Spinal cord (tissue), 10 donors: ENCODE data around the gene ZBP1. TPM values are rescaled to one million over a fixed set of nuclear protein-coding genes. Genes with fewer than 3 reads are reported as not detected.

Experiments used
- DNase-seq, 6 donors: peaks; one replicate each; pipeline versions ENCODE4 v3.0.0 to v3.0.0-alpha.2; 2013 to 2015; ENCODE audit warnings: low spot score in 6 of 6, low read depth in 4 of 6
- H3K27ac ChIP-seq: one replicate; pipeline ENCODE4 v1.5.1; 2013; ENCODE audit warnings: low read depth, low read length, control low read depth
- H3K27me3 ChIP-seq: one replicate; pipeline ENCODE4 v1.6.1; 2013; ENCODE audit warnings: low read length; ENCODE audit not compliant: control insufficient read depth, insufficient read depth
- H3K36me3 ChIP-seq: one replicate; pipeline ENCODE4 v1.6.1; 2013; ENCODE audit warnings: low read length; ENCODE audit not compliant: control insufficient read depth, insufficient read depth
- H3K4me1 ChIP-seq: one replicate; pipeline ENCODE4 v1.6.1; 2013; ENCODE audit warnings: low read length; ENCODE audit not compliant: control insufficient read depth, insufficient read depth
- H3K4me3 ChIP-seq: one replicate; pipeline ENCODE4 v1.5.1; 2013; ENCODE audit warnings: low read depth, low read length, control low read depth
- H3K9me3 ChIP-seq: one replicate; pipeline ENCODE4 v1.6.1; 2013; ENCODE audit warnings: low read length; ENCODE audit not compliant: control insufficient read depth, insufficient read depth
- whole genome bisulfite sequencing: methylation state at CpG from one replicate; pipeline ENCODE4 v1.1.5; 2013; ENCODE audit warnings: missing lambda C conversion rate; ENCODE audit not compliant: insufficient coverage; 5-methylcytosine and 5-hydroxymethylcytosine counted together
- polyA plus RNA-seq, 2 donors: library from polyadenylated mRNA; unstranded; fragments of 120-200 nt; gene quantifications; one replicate each; pipeline ENCODE4 v1.2.1, GENCODE V29; 2013; ENCODE audit not compliant: insufficient read length in 2 of 2
- total RNA-seq, 2 donors: library from RNA; depleted of rRNA in 1 of 2; stranded (reverse); fragments of 120-200 nt in 1 of 2; fragments of >200 nt in 1 of 2; gene quantifications; one replicate each; pipeline versions ENCODE4 v1.2.3 to v1.2.4, GENCODE V29; 2013 to 2014
- donor health status: healthy.

The ZBP1 gene
- total and polyA plus RNA-seq, 4 donors = 0.06 to 0.20 (median 0.14) TPM; not detected in 1

DNA sequence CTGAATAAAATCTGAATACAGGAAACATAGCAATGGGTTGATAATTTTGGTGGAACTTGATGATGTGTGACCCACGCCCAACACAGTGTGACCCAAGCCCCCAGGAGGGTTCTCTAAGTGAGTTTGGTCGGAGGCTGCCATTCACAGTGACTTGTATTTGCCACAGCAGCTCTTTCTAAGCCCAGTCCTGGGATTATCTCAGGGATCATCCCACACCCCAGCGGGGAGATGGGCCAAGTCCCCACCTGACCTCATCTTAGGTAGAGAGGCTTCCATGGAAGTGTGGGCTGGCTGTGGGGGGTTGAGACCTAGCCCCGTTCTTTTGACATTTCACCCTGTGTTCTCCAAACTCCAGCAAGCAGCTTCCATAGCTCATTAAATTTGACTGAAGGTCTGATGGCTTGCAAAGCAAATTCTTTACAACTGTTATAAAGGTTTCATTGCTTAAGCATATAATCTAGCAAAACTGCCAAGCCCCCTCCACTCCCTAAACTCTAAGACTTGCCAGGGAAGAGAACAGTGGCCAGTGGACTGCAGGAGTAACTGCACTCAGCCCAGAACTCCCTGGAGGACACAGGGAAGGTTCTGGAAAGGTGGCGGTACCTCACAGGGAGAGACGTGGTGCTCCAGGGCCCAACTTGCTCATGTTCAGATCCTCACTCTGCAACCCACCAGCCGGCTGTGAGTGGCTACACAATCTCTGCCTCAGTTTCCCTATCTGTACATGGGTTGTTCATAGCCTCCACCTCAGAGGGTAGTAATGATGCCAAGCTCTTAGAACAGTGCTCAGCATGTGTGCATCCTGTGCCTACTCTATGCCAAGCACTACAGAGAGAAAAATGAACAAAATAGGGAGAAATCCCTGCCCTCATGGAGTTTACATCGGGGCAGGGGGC lies 60.3 kb downstream of the ZBP1 start:
- Histone ChIP-seq H3K27ac (no peak overlapping the region), H3K9me3 (no peaks in the 10 kb centered on the region), H3K36me3 (no peaks in the 10 kb centered on the region), H3K4me1 (no peaks in the 10 kb centered on the region), H3K27me3 (no peaks in the 10 kb centered on the region), H3K4me3 (no peak overlapping the region)
- DNase-seq = no peak
- WGBS = 86% methylated on average over 6 of the region's 8 CpGs

DNA sequence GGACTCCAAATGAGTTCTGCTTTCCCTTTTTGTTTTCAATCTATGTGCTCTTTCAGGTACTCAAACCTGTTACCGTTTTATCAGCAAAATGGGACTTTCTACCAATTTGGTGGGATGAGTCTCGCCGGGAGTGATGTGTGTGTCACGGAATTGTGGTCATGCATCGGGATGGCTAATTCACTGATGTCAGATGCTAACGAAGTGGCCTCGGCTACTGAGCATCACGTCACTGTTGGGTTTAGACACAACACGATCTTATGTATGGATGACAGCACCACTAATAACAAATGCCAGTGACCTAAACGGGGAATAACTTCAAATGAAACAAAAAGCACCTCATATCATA lies 61.0 kb downstream of the ZBP1 start:
- no peaks in the 10 kb centered on the region for H3K9me3 ChIP-seq
- H3K4me1 ChIP-seq = no peaks in the 10 kb centered on the region
- 91% methylated on average over 9 of the region's 10 CpGs for WGBS

DNA sequence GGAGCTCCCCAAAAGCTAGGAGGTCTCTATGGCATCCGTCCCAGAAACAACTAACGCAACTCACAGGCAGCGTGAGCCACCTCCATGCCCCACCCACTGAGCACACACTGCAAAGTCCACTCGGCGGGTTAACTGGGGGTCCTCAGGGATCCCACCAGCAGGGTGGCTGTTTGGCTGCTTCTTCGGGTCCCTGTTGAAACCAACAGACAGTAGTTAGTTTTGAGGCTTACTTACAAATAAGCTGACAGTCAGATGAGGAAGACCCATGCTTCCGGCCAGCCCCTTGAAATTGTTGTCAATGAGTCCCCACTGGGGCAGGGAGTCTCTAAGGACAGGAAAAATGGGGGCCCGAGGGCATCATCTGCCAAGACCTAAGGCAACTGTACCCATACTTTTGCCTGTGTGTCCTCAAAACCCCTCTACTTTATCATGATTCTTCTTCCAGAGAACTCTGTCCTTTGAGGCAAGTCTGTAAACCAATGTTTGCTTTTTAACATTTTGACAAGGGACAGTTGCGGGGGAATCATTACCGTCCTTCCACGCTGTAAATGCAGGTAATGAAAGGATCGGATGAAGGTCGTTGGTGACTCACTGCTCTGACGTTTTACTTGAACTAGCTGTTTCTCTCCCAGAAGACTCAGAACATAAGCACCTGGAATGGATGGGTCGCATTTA lies 61.5 kb downstream of the ZBP1 start:
- H3K27ac ChIP-seq = no peak overlapping the region
- H3K4me3 ChIP-seq = no peak overlapping the region
- no peak for DNase-seq
- no peaks in the 10 kb centered on the region for H3K27me3 ChIP-seq
- WGBS = 75% methylated on average over 15 of the region's 15 CpGs
- H3K9me3 ChIP-seq = no peaks in the 10 kb centered on the region
- no peaks in the 10 kb centered on the region for H3K36me3 ChIP-seq
- H3K4me1 ChIP-seq = no peaks in the 10 kb centered on the region

More for the DNA sequence above, 61.0 kb downstream of the ZBP1 start:
- DNase-seq = no peak
- Histone ChIP-seq H3K4me3 (no peak overlapping the region), H3K27me3 (no peaks in the 10 kb centered on the region), H3K36me3 (no peaks in the 10 kb centered on the region), H3K27ac (no peak overlapping the region)

DNA sequence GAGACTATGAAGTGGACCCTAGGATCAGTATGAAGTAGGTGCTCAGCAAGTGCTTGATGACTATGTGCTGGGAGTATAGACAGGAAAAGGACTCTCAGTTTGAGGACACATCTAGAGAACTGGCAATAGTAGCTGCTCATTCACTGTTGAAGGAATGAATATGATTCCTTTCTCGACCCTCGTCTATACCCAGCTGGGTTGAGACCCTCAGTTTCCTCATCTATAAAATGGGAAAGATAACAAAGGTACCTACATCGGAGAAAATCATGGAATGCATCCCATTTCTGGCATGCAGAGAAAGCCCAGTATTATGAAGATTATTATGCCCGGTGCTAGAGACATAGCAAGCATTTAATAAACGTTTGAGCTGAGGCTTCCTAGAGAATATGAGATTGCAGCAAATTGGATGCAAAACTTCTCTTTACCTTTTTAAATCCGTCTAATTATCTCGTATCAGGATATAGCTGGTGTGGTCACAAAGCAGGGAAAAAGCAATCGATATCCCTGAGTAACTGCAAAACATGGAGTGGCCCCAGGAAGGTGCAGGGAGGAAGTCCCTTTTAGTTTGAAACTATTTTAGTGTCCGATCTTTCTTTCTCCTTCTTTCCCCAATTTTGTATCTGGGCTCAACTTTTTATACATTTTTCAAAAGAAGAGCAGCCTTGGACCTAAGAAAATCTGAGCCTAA lies 62.2 kb downstream of the ZBP1 start:
- Histone ChIP-seq H3K27me3 (no peaks in the 10 kb centered on the region), H3K4me3 (no peak overlapping the region), H3K27ac (no peak overlapping the region), H3K4me1 (peaks cover 7% of the 10 kb centered on the region), H3K9me3 (no peaks in the 10 kb centered on the region), H3K36me3 (no peaks in the 10 kb centered on the region)
- 100% methylated on average over 1 of the region's 9 CpGs for WGBS
- DNase-seq = no peak

DNA sequence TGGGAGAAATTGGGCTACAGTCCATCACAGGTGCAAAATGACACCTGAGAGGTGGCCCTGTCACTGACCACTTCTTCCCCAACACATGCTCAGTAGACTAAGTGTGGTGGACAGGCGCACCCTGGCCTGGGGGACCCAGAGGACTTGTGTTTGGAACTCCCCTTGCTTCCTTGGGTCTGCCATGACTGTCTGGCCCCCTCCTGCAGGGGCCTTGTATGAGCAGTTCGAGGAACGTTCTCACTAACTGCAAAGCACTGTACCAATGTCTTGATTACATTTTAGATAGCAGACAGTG lies 63.3 kb downstream of the ZBP1 start:
- H3K27ac ChIP-seq = no peak overlapping the region
- H3K27me3 ChIP-seq = no peaks in the 10 kb centered on the region
- DNase-seq = no peak
- no peaks in the 10 kb centered on the region for H3K9me3 ChIP-seq
- 96% methylated on average over 2 of the region's 3 CpGs for WGBS
- no peaks in the 10 kb centered on the region for H3K36me3 ChIP-seq
- peaks cover 8% of the 10 kb centered on the region for H3K4me1 ChIP-seq
- H3K4me3 ChIP-seq = no peak overlapping the region

DNA sequence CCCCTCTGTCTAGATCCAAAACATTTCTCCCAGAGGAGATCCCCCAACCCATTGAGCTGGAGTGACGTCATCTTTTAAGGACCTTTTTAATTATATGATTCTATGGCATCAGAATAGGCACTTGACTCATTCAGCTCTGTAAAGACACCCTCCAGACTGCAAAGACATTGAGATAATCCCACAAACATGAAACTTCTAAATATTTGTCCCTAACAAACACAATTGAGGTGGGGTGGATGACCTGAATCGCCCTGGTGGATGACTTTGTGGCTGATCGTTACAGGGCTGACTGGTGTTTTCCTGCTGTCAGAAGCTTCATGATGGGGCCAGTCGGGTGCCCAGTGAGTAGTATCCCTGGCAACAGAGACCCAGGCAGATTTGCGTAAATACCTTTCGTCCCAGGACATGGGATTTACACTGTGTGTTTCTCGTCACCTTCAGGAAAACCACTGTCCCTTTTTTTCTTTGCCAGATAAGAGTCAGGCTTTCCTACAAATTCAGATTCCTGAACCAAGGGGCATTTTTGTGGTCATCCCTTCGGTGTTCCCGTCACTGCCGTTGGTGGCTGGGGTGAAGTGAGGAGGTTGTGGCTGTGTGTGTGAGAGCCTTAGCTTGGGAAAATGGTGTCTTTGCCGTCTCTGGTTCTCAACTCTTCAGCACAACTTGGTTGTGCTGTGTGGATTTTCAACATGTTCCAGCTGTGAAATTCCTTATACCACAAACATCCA lies 64.6 kb downstream of the ZBP1 start:
- H3K9me3 ChIP-seq = no peaks in the 10 kb centered on the region
- 74% methylated on average over 6 of the region's 11 CpGs for WGBS
- H3K36me3 ChIP-seq = no peaks in the 10 kb centered on the region
- H3K27me3 ChIP-seq = no peaks in the 10 kb centered on the region
- no peak overlapping the region for H3K27ac ChIP-seq
- H3K4me1 ChIP-seq = peaks cover 8% of the 10 kb centered on the region
- no peak overlapping the region for H3K4me3 ChIP-seq
- DNase-seq = no peak

Other genes starting within 250 kb of the ZBP1 start
- 10 to 100 TPM; 12.7 to 25.0 TPM for gene RBM38, start 229.0 kb downstream of the ZBP1 start, total RNA-seq
- gene RBM38, start 229.0 kb downstream of the ZBP1 start, polyA plus RNA-seq = 10 to 100 TPM; 18.1 to 18.3 TPM
- under 1 TPM; 0.20 to 0.28 TPM for gene CTCFL, start 95.3 kb downstream of the ZBP1 start, total RNA-seq
- gene CTCFL, start 95.3 kb downstream of the ZBP1 start, polyA plus RNA-seq = under 1 TPM; 0.24 to 0.27 TPM
- gene PCK1, start 59.3 kb downstream of the ZBP1 start, total RNA-seq = under 1 TPM; 0.50 to 0.66 TPM
- under 1 TPM; 0.30 to 0.90 TPM for gene PCK1, start 59.3 kb downstream of the ZBP1 start, polyA plus RNA-seq
- gene PMEPA1, start 89.6 kb upstream of the ZBP1 start, total RNA-seq = 10 to 100 TPM; 14.3 to 15.8 TPM
- gene PMEPA1, start 89.6 kb upstream of the ZBP1 start, polyA plus RNA-seq = 10 to 100 TPM; 23.6 to 30.5 TPM